ENCODE data around the gene PSME1. TPM values are rescaled to one million over a fixed set of nuclear protein-coding genes. Genes with fewer than 3 reads are reported as not detected.

Gene PSME1
- polyA plus RNA-seq, 1 donor from 2014 or later = 55.8 TPM

- TF ChIP-seq POLR2AphosphoS5 (IDR thresholded peaks at IDR 0.05) = no peak
- TF ChIP-seq EZH2 (IDR thresholded peaks at IDR 0.05; ENCODE audit: borderline replicate concordance, insufficient read depth, low read length, poor library complexity, severe bottlenecking) = no peak
- TF ChIP-seq EP300 (conservative IDR thresholded peaks at IDR 0.05; ENCODE audit: poor library complexity, severe bottlenecking) = no peak
- TF ChIP-seq TAF1 (IDR thresholded peaks at IDR 0.05; ENCODE audit: low read depth) = no peak
- no peak for TF ChIP-seq REST (IDR thresholded peaks at IDR 0.05; ENCODE audit: borderline replicate concordance)
- TF ChIP-seq RAD21 (conservative IDR thresholded peaks at IDR 0.05) = no peak
- TF ChIP-seq CTCF (IDR thresholded peaks at IDR 0.05; ENCODE audit: poor library complexity, severe bottlenecking) = no peak
- no peak for TF ChIP-seq MXI1 (conservative IDR thresholded peaks at IDR 0.05; ENCODE audit: poor library complexity, severe bottlenecking)
- no peak for TF ChIP-seq SMC3 (conservative IDR thresholded peaks at IDR 0.05; ENCODE audit: poor library complexity)
- H3F3A ChIP-seq (ENCODE audit: insufficient read depth, low read length, poor library complexity, severe bottlenecking) = peaks cover 11% of the 10 kb centered on the region
- H3K4me3 ChIP-seq (ENCODE audit: low read length) = peak overlapping the region; percentile 90
- H3K9me2 ChIP-seq (ENCODE audit: insufficient read depth, low read length) = no peaks in the 10 kb centered on the region
- H3K4me2 ChIP-seq (ENCODE audit: low read length) = peak overlapping the region; percentile 34
- no peaks in the 10 kb centered on the region for H3K27me3 ChIP-seq (ENCODE audit: insufficient read depth, low read depth, low read length)
- H3K9ac ChIP-seq (ENCODE audit: low read length) = no peak overlapping the region
- H2AFZ ChIP-seq (ENCODE audit: low read depth, low read length) = no peak overlapping the region
- H3K79me2 ChIP-seq (replicated peaks; ENCODE audit: insufficient read depth, low read length) = peaks cover 10% of the 10 kb centered on the region
- no peaks in the 10 kb centered on the region for H4K20me1 ChIP-seq (ENCODE audit: insufficient read depth)
- H3K36me3 ChIP-seq (ENCODE audit: insufficient read depth, low read length) = no peaks in the 10 kb centered on the region
- no peaks in the 10 kb centered on the region for H3K9me3 ChIP-seq (ENCODE audit: low read length)
- H3K27ac ChIP-seq (ENCODE audit: low read length) = no peak overlapping the region
These were observed 3.4 kb downstream of the PSME1 start for GRCh38 chr14:24139272-24139934.

DNA sequence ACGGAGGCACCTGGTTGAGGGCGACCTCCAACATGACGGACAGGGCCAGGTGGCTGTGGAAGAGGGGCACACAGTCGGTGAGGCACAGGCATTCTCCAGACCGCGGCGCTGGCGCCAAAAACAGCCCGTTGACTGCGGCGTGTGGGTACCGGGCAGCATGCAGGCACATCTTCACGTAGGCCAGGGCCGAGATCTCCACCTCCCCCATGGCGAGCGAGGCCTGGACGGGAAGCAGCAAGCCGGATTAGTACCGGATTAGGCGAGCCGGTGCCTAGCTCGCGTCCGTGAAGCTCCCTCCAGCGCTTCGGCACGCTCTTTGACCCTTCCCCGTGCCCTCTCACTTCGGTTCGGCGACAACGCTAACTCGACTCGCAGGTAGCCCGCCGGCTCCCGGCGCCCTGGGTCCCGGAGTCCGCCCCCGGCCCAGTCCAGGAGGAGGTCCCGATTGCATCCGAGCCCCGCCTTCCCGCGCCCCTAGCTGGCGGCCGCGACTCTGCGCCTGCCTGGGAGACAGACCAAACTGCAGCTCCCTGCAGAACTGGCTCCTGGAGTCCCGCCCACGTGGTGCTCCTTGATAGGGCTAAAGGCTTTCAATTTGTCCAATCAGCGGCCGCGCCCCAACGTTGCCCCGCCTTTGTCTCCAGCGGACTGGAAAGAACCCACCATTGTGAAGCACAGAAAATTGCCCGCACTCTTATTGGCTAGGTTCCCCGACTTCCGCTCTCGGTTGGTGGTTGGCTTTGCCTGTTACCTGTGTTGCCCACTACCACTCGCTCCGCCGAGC lies 5.3 kb downstream of the PSME1 start, which contains the start of gene EMC9:
TSS of gene EMC9 (minus strand) at position 495 of the 784 bp plus-strand sequence. CDS start at position 208, 287 bp downstream.
- TF ChIP-seq CTCF (IDR thresholded peaks at IDR 0.05; ENCODE audit: poor library complexity, severe bottlenecking) = peak; percentile 74
- TF ChIP-seq EZH2 (IDR thresholded peaks at IDR 0.05; ENCODE audit: borderline replicate concordance, insufficient read depth, low read length, poor library complexity, severe bottlenecking) = no peak
- TF ChIP-seq SMC3 (conservative IDR thresholded peaks at IDR 0.05; ENCODE audit: poor library complexity) = peak; percentile 10
- no peak for TF ChIP-seq EP300 (conservative IDR thresholded peaks at IDR 0.05; ENCODE audit: poor library complexity, severe bottlenecking)
- peak; percentile 82 for TF ChIP-seq POLR2AphosphoS5 (IDR thresholded peaks at IDR 0.05)
- peak; percentile 81 for TF ChIP-seq MXI1 (conservative IDR thresholded peaks at IDR 0.05; ENCODE audit: poor library complexity, severe bottlenecking)
- peak; percentile 42 for TF ChIP-seq REST (IDR thresholded peaks at IDR 0.05; ENCODE audit: borderline replicate concordance)
- TF ChIP-seq TAF1 (IDR thresholded peaks at IDR 0.05; ENCODE audit: low read depth) = peak; percentile 87
- no peak for TF ChIP-seq RAD21 (conservative IDR thresholded peaks at IDR 0.05)

More for the DNA sequence above, 5.3 kb downstream of the PSME1 start, which contains the start of gene EMC9:
- Histone ChIP-seq H4K20me1 (ENCODE audit: insufficient read depth) (no peaks in the 10 kb centered on the region), H3K9me2 (ENCODE audit: insufficient read depth, low read length) (no peaks in the 10 kb centered on the region), H3K9ac (ENCODE audit: low read length) (peak within 1 kb of the TSS; percentile 89), H3K4me3 (ENCODE audit: low read length) (peak within 1 kb of the TSS; percentile 90), H3K9me3 (ENCODE audit: low read length) (no peaks in the 10 kb centered on the region), H2AFZ (ENCODE audit: low read depth, low read length) (peak within 1 kb of the TSS; percentile 61), H3F3A (ENCODE audit: insufficient read depth, low read length, poor library complexity, severe bottlenecking) (peaks cover 11% of the 10 kb centered on the region), H3K27me3 (ENCODE audit: insufficient read depth, low read depth, low read length) (no peaks in the 10 kb centered on the region), H3K27ac (ENCODE audit: low read length) (peak within 1 kb of the TSS; percentile 90), H3K79me2 (replicated peaks; ENCODE audit: insufficient read depth, low read length) (peaks cover 10% of the 10 kb centered on the region), H3K36me3 (ENCODE audit: insufficient read depth, low read length) (no peaks in the 10 kb centered on the region), H3K4me2 (ENCODE audit: low read length) (peak within 1 kb of the TSS; percentile 94)

Measured in neural cell (in vitro differentiated cells).